Type B pancreatic cell (in vitro differentiated cells): ENCODE measurements around the gene WDR91. TPM values are rescaled to one million over a fixed set of nuclear protein-coding genes. Genes with fewer than 3 reads are reported as not detected.

Source experiments
- DNase-seq: peaks from one replicate; pipeline ENCODE4 v3.0.0; 2021; ENCODE audit warnings: mixed read lengths; ENCODE audit not compliant: unreplicated experiment; ENCODE audit errors: extremely low spot score
- H3K27ac Mint-ChIP-seq: 2 replicates; pipeline ENCODE4 v1.8.0; 2021; ENCODE audit warnings: mild to moderate bottlenecking, mixed read lengths
- H3K27me3 Mint-ChIP-seq: 2 replicates; pipeline ENCODE4 v1.8.0; 2021; ENCODE audit warnings: mixed read lengths
- H3K36me3 Mint-ChIP-seq: 2 replicates; pipeline ENCODE4 v1.8.0; 2021; ENCODE audit warnings: mixed read lengths
- H3K4me1 Mint-ChIP-seq: one replicate; pipeline ENCODE4 v1.8.0; 2021; ENCODE audit warnings: mixed read lengths; ENCODE audit not compliant: unreplicated experiment
- H3K4me3 Mint-ChIP-seq: 2 replicates; pipeline ENCODE4 v1.8.0; 2021; ENCODE audit warnings: mild to moderate bottlenecking, mixed read lengths
- H3K9me3 Mint-ChIP-seq: 2 replicates; pipeline ENCODE4 v1.8.0; 2021; ENCODE audit warnings: mixed read lengths
- total RNA-seq: library from RNA; stranded (reverse); gene quantifications from 2 replicates; pipeline ENCODE4 v1.2.1, GENCODE V29; 2021; ENCODE audit warnings: low replicate concordance
- TF ChIP-seq, protein P1 (sequence below): fragments of 200-600 bp; sonication (generic); conservative IDR thresholded peaks from 2 replicates; pipeline ENCODE4 v1.5.0; 2021; ENCODE audit warnings: antibody characterized with exemption, mild to moderate bottlenecking

WDR91 gene
- total RNA-seq, 1 donor from 2014 or later, result 25.8 TPM

DNA sequence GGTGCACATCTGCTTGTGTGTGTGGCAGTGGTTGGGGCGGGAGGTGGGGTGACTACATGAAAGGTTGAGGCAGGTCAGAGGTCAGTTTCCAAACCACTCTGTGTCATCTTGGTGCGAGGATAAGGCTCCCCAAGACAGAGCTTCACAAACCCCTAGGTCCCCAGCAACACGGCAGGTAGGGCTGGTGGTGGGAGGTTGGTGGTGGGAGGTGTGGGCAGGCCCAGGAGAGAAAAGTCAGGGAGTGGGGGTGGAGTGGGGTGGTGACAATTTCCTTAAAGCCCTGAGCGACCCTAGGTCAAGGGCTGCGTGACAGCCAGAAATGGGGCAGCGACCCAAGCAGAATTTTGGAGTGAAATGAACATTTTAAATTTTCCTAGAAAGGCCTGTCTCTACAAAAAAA, 20.8 kb upstream of the WDR91 start:
- TF ChIP-seq, protein P1, sequence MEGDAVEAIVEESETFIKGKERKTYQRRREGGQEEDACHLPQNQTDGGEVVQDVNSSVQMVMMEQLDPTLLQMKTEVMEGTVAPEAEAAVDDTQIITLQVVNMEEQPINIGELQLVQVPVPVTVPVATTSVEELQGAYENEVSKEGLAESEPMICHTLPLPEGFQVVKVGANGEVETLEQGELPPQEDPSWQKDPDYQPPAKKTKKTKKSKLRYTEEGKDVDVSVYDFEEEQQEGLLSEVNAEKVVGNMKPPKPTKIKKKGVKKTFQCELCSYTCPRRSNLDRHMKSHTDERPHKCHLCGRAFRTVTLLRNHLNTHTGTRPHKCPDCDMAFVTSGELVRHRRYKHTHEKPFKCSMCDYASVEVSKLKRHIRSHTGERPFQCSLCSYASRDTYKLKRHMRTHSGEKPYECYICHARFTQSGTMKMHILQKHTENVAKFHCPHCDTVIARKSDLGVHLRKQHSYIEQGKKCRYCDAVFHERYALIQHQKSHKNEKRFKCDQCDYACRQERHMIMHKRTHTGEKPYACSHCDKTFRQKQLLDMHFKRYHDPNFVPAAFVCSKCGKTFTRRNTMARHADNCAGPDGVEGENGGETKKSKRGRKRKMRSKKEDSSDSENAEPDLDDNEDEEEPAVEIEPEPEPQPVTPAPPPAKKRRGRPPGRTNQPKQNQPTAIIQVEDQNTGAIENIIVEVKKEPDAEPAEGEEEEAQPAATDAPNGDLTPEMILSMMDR, result no peak
- Mint-ChIP-seq H3K4me1 (peaks cover 6% of the 10 kb centered on the region), H3K27ac (no peak overlapping the region), H3K4me3 (no peak overlapping the region), H3K9me3 (no peaks in the 10 kb centered on the region), H3K27me3 (no peaks in the 10 kb centered on the region), H3K36me3 (no peaks in the 10 kb centered on the region)
- no peak for DNase-seq

DNA sequence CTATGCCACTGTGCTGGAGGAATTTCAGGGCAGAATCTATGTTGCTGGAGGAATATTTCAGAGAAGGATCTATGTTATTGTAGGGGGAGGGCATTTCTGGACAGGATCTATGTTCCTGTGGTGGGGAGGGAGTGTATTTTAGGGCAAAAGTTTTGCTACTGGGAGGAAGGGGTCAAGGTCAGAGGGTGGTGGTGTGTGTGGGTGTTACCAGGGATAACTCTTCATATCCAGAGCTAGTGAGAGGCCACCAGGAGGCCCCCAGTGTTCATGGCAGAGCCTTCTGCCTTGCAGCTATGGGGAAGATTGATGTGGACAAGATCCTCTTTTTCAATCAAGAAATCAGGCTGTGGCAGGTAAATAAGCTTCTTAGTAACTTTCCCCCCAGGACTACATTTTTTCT, 20.4 kb upstream of the WDR91 start:
- Mint-ChIP-seq H3K36me3 (no peaks in the 10 kb centered on the region), H3K9me3 (no peaks in the 10 kb centered on the region), H3K27me3 (no peaks in the 10 kb centered on the region), H3K27ac (peak overlapping the region; percentile 22), H3K4me1 (peaks cover 6% of the 10 kb centered on the region), H3K4me3 (no peak overlapping the region)
- TF ChIP-seq, protein P1, result no peak
- DNase-seq, result no peak

DNA sequence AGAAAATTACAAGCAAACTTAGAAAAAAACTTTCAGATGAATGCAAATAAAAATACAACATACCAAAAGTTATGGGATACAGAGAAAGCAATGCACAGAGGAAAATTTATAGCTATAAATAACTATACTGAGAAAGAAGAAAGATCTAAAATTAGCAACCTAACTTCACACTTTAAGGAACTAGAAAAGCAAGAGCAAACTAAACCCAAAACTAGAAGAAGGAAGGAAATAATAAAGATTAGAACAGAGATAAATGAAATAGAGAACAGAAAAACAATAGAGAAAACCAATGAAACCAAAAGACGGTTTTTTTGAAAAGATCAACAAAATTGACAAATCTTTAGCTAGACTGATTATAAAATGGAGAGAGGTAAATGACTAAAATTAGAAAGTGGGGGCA, 12.7 kb upstream of the WDR91 start:
- TF ChIP-seq, protein P1, result no peak
- H3K27me3 Mint-ChIP-seq, result no peaks in the 10 kb centered on the region
- peaks cover 7% of the 10 kb centered on the region for H3K9me3 Mint-ChIP-seq

DNA sequence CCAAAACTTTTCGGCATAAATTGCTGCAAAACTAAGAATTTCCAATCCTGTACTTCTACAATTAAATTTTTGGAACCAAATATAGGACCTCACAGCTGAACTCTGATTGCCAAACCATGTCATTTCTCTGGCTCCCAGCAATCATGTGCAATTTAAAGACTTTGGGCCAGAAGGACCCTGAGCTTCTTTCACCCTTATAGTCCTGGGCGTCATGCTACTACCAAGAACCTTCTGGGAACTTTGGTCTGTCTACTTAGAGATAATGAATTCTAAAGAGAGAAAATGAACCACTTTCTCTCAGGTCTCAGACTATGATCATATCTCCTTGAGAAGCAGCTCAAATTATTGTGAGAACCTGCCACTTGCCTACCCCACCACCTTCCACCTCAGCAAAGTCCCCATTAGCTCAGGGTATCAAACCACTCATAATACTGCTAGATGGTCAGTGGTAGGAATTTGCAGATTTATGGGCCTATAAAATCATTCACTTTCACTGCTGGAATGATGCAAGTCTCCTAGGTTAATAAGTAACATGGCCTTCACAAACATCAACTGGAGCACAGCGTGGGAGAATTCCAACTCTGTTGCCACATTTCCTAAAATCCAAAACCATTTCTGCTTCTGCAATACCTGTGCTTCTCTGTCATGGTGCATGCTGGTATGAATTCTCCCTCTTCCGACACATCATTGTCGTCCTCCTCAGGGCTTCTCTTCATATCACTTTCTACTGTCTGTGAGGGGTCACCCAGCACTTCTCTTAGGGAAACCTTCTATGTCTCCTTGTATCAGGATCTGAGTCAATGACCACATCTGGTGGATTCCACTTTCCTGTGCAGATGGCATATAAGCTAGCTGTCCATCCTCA, 6.6 kb upstream of the WDR91 start:
- H3K27ac Mint-ChIP-seq, result no peak overlapping the region
- H3K27me3 Mint-ChIP-seq, result no peaks in the 10 kb centered on the region
- no peaks in the 10 kb centered on the region for H3K36me3 Mint-ChIP-seq
- TF ChIP-seq, protein P1, result no peak
- H3K4me3 Mint-ChIP-seq, result no peak overlapping the region
- H3K4me1 Mint-ChIP-seq, result no peaks in the 10 kb centered on the region
- no peak for DNase-seq
- peaks cover 7% of the 10 kb centered on the region for H3K9me3 Mint-ChIP-seq

More for the DNA sequence above, 12.7 kb upstream of the WDR91 start:
- no peaks in the 10 kb centered on the region for H3K36me3 Mint-ChIP-seq
- DNase-seq, result no peak
- H3K4me3 Mint-ChIP-seq, result no peak overlapping the region
- H3K27ac Mint-ChIP-seq, result no peak overlapping the region
- H3K4me1 Mint-ChIP-seq, result no peaks in the 10 kb centered on the region

DNA sequence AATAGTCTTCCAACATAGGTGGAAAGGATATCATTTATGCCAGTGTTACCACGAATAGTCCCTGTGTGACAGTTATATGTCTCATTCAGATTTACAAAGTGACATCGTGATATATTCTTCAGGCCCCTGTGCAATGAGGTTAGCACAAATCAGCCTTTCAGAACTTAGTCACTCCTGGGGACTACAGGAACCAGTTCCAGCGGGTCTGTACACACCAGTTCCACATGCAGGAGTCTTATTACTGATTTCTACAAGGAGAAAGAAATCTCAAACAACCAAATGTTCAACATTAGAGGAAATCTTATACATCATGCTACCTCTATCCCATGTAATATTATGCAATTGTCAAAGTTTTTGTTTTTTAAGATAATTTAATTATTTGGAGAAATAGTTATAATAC, 4.4 kb upstream of the WDR91 start:
- Mint-ChIP-seq H3K36me3 (no peaks in the 10 kb centered on the region), H3K27ac (no peak overlapping the region), H3K4me1 (peaks cover 3% of the 10 kb centered on the region), H3K9me3 (peaks cover 6% of the 10 kb centered on the region), H3K4me3 (no peak overlapping the region), H3K27me3 (no peaks in the 10 kb centered on the region)
- TF ChIP-seq, protein P1, result no peak
- DNase-seq, result no peak
